Measurements from ENCODE around the gene CDS2.

- TF ChIP-seq CTCF (IDR thresholded peaks at IDR 0.05) (no peak), POLR2A (IDR thresholded peaks at IDR 0.05) (no peak)
Measured at GRCh38 chr20:5154543-5154925, 27.7 kb downstream of the CDS2 start.

Measured in ovary (tissue), 3 donors.